ENCODE measurements around the gene CEP192.

The CEP192 gene

DNA sequence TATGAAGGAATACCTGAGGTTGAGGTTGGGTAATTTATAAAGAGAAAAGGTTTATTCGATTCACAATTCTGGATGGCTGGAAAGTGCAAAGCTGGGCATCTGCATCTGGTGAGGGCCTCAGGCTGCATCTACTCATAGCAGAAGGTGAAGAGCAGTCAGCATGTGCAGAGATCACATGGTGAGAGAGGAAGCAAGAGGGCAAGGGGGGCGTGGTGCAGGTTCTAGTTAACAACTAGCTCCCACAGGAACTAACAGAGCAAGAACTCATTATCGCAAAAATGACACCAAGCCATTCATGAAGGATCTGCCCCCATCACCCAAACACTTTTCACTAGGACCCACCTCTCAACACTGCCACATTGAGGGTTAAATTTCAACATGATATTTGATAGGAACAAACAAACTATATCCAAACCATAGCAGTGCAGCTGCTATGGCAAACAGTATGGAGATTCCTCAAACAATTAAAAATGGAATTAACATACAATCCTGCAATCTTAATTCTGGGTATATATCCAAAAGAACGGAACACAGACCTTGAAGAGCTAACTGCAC lies 154.6 kb downstream of the CEP192 start:
- DNase-seq: no peak

DNA sequence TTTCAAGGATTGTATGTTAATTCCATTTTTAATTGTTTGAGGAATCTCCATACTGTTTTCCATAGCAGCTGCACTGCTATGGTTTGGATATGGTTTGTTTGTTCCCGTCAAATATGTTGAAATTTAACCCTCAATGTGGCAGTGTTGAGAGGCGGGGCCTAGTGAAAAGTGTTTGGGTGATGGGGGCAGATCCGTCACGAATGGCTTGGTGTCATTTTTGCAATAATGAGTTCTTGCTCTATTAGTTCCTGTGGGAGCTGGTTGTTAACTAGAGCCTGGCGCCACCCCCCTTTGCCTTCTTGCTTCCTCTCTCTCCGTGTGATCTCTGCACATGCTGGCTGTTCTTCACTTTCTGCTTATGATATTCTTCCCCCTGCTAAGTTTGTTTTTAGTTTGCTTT lies 156.0 kb downstream of the CEP192 start:
- peak; percentile 7 for DNase-seq

DNA sequence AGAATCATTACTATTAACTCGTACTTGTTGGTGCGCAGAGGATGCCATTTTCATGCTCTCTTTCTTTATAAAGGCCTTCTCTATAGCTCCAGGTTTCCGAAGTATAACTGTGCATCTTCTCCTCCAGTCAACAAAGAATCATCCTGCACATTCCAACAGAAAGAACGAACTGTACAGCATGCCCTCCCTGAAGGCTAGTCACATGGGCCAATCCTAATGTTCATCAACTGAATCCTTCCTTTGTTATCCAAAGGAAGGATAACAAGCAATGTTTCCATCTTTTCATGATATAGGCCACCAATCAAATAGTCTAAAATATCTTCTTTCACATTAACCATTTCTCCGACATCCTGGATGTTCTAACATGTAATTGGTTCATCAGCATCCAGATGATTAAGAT lies 160.5 kb downstream of the CEP192 start:
- no peak for DNase-seq

DNA sequence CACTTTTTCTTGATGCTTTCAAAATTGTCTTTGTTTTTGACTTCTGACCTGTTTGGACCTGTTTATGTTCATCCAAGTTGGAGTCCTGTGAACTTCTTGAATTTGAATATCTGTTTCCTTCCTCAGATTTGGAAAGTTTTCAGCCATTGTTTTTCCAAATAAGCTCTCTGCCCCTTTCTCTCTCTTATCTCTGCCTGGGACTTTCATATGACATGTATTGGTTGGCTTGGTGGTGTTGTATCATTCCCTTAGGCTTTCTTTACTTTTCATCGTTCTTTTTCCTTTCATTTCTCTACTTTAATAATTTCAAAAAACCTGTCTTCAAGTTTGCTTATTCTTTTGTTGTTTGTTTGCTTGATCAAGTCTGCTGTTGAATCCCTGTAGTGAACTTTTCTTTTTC lies 167.3 kb downstream of the CEP192 start:
- no peak for DNase-seq

DNA sequence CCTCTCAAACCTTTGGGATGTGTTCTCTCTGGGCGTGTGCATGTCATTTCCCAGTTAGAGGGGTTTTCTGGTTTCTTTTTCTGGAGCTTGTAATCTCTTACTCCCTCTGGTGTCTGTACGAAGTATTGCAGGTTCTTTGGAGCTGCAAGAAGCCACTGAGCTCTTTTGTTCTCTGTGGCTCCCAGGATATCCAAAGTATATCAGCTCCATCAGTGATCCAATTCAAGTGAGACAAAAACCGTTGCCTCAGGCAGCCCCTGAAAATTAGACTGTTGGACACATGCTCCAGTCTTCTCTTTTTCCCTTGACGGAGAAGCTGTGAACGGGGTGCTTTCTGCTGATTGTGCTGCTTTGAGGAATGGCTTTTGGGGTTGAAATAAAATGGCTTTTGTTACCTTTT lies 168.4 kb downstream of the CEP192 start:
- DNase-seq: peak; percentile 64

DNA sequence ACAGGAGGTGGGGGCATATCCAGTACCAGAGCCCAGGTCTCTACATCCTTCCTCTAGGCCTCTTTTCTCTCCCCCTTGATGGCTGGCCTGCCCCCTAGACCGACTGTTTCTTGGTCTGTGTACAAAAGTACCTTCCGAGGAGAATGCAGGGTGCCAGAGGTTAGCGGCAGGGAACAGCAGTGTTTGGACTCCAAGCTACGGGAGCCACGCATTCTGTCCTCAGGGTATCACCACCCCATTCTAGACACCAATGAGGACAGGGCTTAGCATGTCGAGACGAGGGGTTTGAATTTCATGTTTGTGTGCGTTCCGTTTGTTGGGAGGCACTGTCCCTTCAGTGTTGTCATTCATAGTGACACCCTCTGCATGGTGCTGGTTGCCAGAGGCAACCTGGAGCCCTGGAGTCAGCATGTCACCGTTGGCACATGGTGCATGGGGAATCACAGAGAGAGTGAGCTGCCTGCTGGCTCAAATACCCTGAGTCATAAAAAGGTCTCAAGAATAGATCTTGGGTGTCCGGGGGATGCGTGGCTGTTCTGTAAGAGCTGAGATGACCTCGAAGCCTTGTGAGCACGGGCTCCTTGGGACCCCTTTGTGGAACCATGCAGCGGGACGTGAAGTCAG lies 170.2 kb downstream of the CEP192 start:
- DNase-seq: no peak

DNA sequence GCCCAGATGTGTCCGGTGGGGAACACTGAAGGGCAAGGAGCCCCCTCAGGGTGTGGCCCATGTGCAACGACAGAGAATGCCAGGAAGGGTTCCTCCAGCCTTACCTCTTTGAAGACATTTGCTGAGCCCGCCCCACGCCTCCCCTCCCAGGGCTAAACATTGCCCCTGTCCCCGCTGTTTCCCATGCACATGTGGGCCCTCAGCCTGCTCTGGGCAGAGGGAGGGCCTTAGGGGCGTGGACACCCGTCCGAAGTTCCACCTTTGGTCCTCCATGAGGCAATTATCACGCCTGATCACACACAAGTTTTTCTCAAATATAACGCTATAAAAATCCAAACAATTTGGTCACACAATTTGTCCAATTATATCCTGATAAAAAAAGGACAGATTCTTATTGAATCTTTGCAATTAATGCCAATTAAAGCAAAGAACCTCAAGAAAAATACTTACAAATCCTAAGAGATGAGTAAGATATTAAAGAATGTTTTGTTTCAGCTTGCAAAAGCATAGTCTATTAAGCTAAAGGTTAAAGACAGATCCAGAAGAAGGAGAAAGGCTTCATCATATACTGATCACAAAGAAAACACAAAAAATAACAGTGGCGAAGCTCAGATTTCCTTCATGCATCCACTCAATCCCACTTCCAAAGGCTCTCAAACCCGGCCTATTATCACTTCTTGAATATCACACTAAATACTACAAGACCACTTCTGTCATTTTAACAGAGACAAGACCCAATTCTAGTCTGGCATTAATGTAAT lies 172.2 kb downstream of the CEP192 start:
- DNase-seq: no peak

DNA sequence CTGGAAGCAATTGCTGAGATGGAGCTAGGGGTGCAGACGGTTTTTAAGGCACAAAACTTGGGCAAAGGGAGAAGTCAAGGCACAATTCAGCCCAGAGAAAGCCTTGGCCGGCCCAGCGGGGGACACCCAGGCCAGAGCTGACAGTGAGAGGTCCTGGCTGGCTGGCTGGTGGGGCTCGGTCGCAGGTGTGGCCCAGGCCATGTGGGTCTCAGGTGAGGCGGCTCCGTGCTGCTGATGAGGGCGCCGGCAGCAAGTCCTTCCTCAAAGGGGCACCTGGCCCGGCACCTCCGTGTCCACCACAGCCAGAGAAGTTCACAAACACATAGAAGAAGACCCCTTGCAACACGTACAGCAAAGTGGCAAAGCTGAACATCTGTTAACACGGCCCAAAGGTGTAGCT lies 173.2 kb downstream of the CEP192 start:
- DNase-seq: no peak

DNA sequence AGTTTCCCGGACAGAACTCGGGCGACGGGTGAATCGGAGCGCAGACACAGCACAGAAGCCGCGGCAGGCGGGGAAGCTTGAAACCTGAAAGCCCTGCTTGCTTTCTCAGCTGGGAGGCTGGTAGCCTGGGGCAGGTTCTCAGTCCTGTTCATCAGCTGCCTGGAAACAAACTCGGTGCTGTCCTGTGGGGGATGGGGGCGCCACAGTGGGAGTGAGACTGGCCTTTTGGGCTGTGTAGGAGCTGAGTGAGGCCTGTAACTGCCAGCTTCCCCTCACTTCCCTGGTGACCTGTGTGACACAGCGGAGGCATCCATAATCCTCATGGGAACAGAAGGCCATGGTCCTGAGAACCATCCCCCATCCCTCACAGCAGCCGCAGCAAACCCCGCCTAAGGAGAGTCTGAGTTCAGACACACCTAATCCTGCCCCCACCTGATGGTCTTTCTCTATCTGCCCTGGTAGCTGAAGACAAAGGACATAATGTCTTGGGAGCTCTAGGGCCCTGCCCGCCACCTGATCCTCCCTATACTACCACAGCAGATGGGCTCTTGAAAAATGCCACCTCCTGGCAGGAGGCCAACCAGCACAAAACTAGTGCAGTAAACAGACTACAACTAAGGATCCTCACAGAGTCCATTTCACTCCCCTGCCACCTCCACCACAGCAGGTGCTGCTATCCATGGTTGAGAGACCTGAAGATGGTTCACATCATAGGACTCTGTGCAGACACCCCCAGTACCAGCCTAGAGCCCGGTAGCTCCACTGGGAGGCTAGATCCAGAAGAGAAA lies 174.7 kb downstream of the CEP192 start:
- no peak for DNase-seq

DNA sequence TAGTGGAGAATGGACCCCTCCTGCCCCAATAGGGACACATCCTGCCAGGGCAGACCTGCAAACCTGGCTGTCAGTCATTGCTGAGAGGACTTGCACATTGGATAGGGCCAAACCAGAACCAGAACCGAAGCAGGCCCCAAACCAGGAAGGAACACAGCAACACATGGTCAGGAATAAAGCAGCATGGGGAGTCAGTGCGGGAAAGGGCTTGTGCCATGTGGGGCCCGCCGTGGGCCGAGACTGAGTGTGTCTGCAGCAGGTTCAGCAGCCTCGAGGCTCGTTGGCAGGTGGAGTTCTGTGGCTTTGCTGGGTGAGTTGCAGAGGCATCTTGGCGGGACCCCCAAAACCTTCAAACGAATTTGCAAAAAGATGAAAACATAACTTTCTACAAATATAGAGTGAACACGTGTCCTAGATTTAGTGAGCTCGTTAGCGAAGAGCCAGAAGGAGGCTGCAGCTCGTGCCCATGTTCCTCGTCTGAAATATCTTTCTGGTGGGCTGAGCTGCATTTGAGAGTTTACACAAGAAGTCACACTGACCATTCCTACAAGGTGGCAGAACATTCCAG lies 182.5 kb downstream of the CEP192 start:
- DNase-seq: no peak
